ENCODE measurements around the gene PRADC1.

DNA sequence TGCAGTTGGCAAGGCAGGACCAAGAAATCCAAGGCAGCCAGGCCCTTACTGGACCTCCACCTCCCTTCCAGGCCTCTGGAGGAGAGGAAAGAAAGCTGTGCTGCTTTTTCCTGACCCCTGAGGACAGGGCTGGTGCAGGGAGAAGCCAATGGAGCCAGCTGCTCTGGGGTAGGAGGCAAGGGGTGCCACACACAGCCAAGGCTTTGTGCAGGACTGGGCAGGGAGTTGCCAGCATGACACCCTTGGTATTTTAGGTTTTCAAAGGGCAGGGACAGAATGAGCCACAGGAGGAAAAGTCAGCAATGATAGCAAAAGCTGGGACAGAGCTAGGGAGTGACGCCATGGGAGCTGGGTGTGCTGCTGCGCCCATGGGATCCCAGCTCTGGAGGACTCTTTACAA is 24.0 kb upstream of the PRADC1 start:
- TF ChIP-seq, protein P1, sequence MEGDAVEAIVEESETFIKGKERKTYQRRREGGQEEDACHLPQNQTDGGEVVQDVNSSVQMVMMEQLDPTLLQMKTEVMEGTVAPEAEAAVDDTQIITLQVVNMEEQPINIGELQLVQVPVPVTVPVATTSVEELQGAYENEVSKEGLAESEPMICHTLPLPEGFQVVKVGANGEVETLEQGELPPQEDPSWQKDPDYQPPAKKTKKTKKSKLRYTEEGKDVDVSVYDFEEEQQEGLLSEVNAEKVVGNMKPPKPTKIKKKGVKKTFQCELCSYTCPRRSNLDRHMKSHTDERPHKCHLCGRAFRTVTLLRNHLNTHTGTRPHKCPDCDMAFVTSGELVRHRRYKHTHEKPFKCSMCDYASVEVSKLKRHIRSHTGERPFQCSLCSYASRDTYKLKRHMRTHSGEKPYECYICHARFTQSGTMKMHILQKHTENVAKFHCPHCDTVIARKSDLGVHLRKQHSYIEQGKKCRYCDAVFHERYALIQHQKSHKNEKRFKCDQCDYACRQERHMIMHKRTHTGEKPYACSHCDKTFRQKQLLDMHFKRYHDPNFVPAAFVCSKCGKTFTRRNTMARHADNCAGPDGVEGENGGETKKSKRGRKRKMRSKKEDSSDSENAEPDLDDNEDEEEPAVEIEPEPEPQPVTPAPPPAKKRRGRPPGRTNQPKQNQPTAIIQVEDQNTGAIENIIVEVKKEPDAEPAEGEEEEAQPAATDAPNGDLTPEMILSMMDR (IDR thresholded peaks at IDR 0.05) = no peak
- no peak for TF ChIP-seq EZH2 (IDR thresholded peaks at IDR 0.05; ENCODE audit: borderline replicate concordance, insufficient read depth, low read depth, low read length, poor library complexity, severe bottlenecking)

Measured in B cell (primary cell).